Kidney (tissue), 14 donors: Measurements from ENCODE around the gene SNED1. TPM values are rescaled to one million over a fixed set of nuclear protein-coding genes. Genes with fewer than 3 reads are reported as not detected.

Experiments
- DNase-seq, 5 donors: peaks; one replicate each; pipeline ENCODE4 v3.0.0-alpha.2; 2013 to 2020
- FAIRE-seq: peaks from 2 replicates; lab custom pipeline; 2012; peaks lifted over from hg19 to GRCh38; lab: Jason Lieb, UNC
- H3K27ac ChIP-seq, 2 donors: one replicate each; pipeline ENCODE4 v1.7.0; 2013; ENCODE audit warnings: low read depth in 2 of 2, low read length in 2 of 2, inconsistent platforms in 1 of 2
- H3K27me3 ChIP-seq: one replicate; pipeline ENCODE4 v1.7.1; 2013; ENCODE audit warnings: low read length, inconsistent platforms; ENCODE audit not compliant: control insufficient read depth, insufficient read depth
- H3K36me3 ChIP-seq, 3 donors: one replicate each; pipeline versions ENCODE4 v1.7.0 to v1.7.1; 2013; ENCODE audit warnings: low read length in 3 of 3, control low read depth in 1 of 3, inconsistent platforms in 1 of 3; ENCODE audit not compliant: insufficient read depth in 3 of 3, control insufficient read depth in 2 of 3
- H3K4me1 ChIP-seq, 3 donors: one replicate each; pipeline versions ENCODE4 v1.7.0 to v1.7.1; 2013; ENCODE audit warnings: low read length in 3 of 3, inconsistent platforms in 1 of 3, low read depth in 1 of 3; ENCODE audit not compliant: control insufficient read depth in 2 of 3, insufficient read depth in 2 of 3
- H3K4me3 ChIP-seq, 3 donors: one replicate each; pipeline versions ENCODE4 v1.7.0 to v1.8.1; 2013; ENCODE audit warnings: low read length in 3 of 3, control low read depth in 1 of 3, inconsistent platforms in 1 of 3
- H3K9ac ChIP-seq, 3 donors: one replicate each; pipeline versions ENCODE4 v1.7.0 to v1.7.1; 2013; ENCODE audit warnings: low read length in 3 of 3, control low read depth in 1 of 3, inconsistent platforms in 1 of 3
- H3K9me3 ChIP-seq, 3 donors: one replicate each; pipeline versions ENCODE4 v1.7.0 to v1.7.1; 2013; ENCODE audit warnings: low read length in 3 of 3, control low read depth in 1 of 3, inconsistent platforms in 1 of 3; ENCODE audit not compliant: control insufficient read depth in 2 of 3, insufficient read depth in 1 of 3
- CTCF ChIP-seq: IDR thresholded peaks from 3 replicates; pipeline ENCODE4 v1.5.1; 2012; ENCODE audit warnings: mild to moderate bottlenecking, moderate library complexity, borderline replicate concordance; ENCODE audit not compliant: insufficient read depth; ENCODE audit errors: extremely low read depth
- intact Hi-C: fragments of 100-400 bp; cut with DNase I; formaldehyde crosslinking; loops from one replicate; pipeline ENCODE4 v1.11.1; 2022
- polyA plus RNA-seq: library from polyadenylated mRNA; stranded (reverse); fragments of 350-450 nt; fragmentation: Illumina TruSeq; extraction: RNeasy Lipid Tissue Mini Kit (QIAGEN cat#74804); gene quantifications from one replicate; pipeline ENCODE4 v1.2.3, GENCODE V29; 2014; ENCODE audit warnings: low read depth, low replicate concordance; ENCODE audit not compliant: insufficient read depth
- total RNA-seq: library from RNA; stranded (reverse); fragmentation: NEBNext Ultra II Directional; extraction: Animal tissue kit (Norgen Biotek cat#: 25700); gene quantifications from one replicate; pipeline ENCODE4 v1.2.1, GENCODE V29; 2021
- donor health status: control.
- donor health status: control.
- donor health status: control.
- donor health status: control.
- donor health status: control.
- donor health status: DM: yes; HTN: yes; CAD: no.
- donor health status: Normal renal cell carcinoma (clear cell type).

SNED1 gene
- total and polyA plus RNA-seq, 2 donors from 2014 or later = 3.0 to 42.1 TPM

DNA sequence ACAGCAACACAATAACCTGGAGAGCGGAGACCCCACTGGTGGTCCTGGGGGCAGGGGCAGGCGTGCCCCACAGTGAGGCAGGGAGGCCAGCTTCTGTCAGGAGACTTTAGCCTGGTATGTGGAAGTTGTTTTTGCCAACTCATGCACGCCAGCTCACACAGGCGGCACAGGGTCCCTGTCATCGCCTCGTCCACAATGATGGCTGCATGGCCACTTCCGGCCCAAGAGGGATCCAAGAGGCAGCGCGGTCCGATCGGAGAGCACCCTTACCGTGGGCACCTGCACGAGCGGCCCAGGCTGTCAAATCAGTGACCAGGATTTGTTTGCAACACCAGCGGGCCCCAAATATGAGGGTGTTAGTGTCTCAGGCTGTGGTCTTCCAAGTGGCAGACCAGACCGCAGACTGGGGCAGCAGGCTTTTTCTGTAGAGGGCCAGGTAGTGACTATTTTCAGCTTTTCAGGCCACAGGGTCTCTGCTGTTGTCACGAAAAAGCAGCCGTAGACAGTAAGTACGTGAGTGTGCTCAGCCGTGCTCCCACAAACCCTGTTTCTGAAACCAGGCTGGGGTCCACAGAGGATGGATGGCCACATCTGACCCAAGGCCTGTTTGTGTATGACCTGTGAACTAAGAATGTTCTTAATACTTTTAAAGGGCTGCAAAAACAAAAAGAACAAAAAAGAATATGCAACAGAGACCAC, 21.2 kb downstream of the SNED1 start:
- Histone ChIP-seq H3K36me3 (no peaks in the 10 kb centered on the region), H3K27ac (no peak overlapping the region), H3K27me3 (no peaks in the 10 kb centered on the region), H3K4me1 (no peaks in the 10 kb centered on the region), H3K4me3 (no peak overlapping the region), H3K9me3 (peaks cover 0 to 3% (median 0%) of the 10 kb centered on the region in 3 donors), H3K9ac (no peak overlapping the region)
- FAIRE-seq (no peak), DNase-seq (no peak)
- no peak for TF ChIP-seq CTCF
- intact Hi-C loops = no loop called here

GRCh38 chr2:241020201-241020600, 21.8 kb downstream of the SNED1 start:
- no peaks in the 10 kb centered on the region for H3K36me3 ChIP-seq
- H3K9ac ChIP-seq = no peak overlapping the region
- DNase-seq = peak in 1 of 5 donors; percentile 57
- no peaks in the 10 kb centered on the region for H3K27me3 ChIP-seq
- intact Hi-C loops = no loop called here
- no peak for TF ChIP-seq CTCF
- no peak for FAIRE-seq
- H3K9me3 ChIP-seq = peaks cover 0 to 7% (median 0%) of the 10 kb centered on the region in 3 donors
- no peaks in the 10 kb centered on the region for H3K4me1 ChIP-seq
- H3K4me3 ChIP-seq = no peak overlapping the region
- H3K27ac ChIP-seq = no peak overlapping the region

DNA sequence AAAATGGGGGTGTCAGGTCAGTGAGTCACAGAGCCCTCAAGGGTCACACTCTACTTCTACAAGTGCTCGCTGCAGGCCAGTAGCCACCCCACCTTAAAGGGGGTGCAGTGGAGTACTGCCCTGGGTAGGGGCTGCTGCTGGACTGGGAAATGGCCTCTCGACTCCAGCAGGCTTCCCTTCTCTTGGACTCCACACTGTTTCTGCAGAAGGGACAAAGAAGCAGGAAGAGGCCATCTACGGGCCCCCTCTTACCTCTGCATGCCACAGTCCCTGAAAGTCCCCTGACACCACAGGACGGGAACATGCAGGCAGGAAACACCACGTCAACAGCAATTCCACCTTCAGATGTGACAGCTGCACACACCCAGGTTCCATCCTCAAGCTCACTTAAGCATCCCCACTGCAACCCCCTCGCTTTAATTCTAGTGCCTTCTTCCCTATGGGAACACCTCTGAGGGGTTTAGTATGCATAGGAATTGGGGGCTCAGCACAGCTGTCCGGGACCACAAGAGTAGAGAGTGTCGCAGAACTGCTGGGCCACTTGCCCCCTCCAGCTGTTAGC, 22.3 kb downstream of the SNED1 start:
- no peak overlapping the region for H3K9ac ChIP-seq
- H3K4me3 ChIP-seq = no peak overlapping the region
- H3K9me3 ChIP-seq = peaks cover 0 to 11% (median 0%) of the 10 kb centered on the region in 3 donors
- no peaks in the 10 kb centered on the region for H3K27me3 ChIP-seq
- H3K27ac ChIP-seq = no peak overlapping the region
- no peaks in the 10 kb centered on the region for H3K36me3 ChIP-seq
- FAIRE-seq = no peak
- intact Hi-C loops = no loop called here
- DNase-seq = no peak
- no peaks in the 10 kb centered on the region for H3K4me1 ChIP-seq
- no peak for TF ChIP-seq CTCF
